Spinal cord (tissue), 10 donors: Measurements from ENCODE around the gene CCDC27. TPM values are rescaled to one million over a fixed set of nuclear protein-coding genes. Genes with fewer than 3 reads are reported as not detected.

Experiments used
- DNase-seq, 6 donors: peaks; one replicate each; pipeline versions ENCODE4 v3.0.0 to v3.0.0-alpha.2; 2013 to 2015; ENCODE audit warnings: low spot score in 6 of 6, low read depth in 4 of 6
- H3K27ac ChIP-seq: one replicate; pipeline ENCODE4 v1.5.1; 2013; ENCODE audit warnings: low read depth, low read length, control low read depth
- H3K27me3 ChIP-seq: one replicate; pipeline ENCODE4 v1.6.1; 2013; ENCODE audit warnings: low read length; ENCODE audit not compliant: control insufficient read depth, insufficient read depth
- H3K36me3 ChIP-seq: one replicate; pipeline ENCODE4 v1.6.1; 2013; ENCODE audit warnings: low read length; ENCODE audit not compliant: control insufficient read depth, insufficient read depth
- H3K4me1 ChIP-seq: one replicate; pipeline ENCODE4 v1.6.1; 2013; ENCODE audit warnings: low read length; ENCODE audit not compliant: control insufficient read depth, insufficient read depth
- H3K4me3 ChIP-seq: one replicate; pipeline ENCODE4 v1.5.1; 2013; ENCODE audit warnings: low read depth, low read length, control low read depth
- H3K9me3 ChIP-seq: one replicate; pipeline ENCODE4 v1.6.1; 2013; ENCODE audit warnings: low read length; ENCODE audit not compliant: control insufficient read depth, insufficient read depth
- WGBS: methylation state at CpG from one replicate; pipeline ENCODE4 v1.1.5; 2013; ENCODE audit warnings: missing lambda C conversion rate; ENCODE audit not compliant: insufficient coverage; 5-methylcytosine and 5-hydroxymethylcytosine counted together
- polyA plus RNA-seq, 2 donors: library from polyadenylated mRNA; unstranded; fragments of 120-200 nt; gene quantifications; one replicate each; pipeline ENCODE4 v1.2.1, GENCODE V29; 2013; ENCODE audit not compliant: insufficient read length in 2 of 2
- total RNA-seq, 2 donors: library from RNA; depleted of rRNA in 1 of 2; stranded (reverse); fragments of 120-200 nt in 1 of 2; fragments of >200 nt in 1 of 2; gene quantifications; one replicate each; pipeline versions ENCODE4 v1.2.3 to v1.2.4, GENCODE V29; 2013 to 2014
- donor health status: healthy.

CCDC27 gene
- total and polyA plus RNA-seq, 4 donors, result 0.11 to 0.26 TPM; not detected in 2

- Histone ChIP-seq H3K9me3 (no peaks in the 10 kb centered on the region), H3K27me3 (peaks cover 3% of the 10 kb centered on the region), H3K4me3 (no peak overlapping the region), H3K36me3 (peaks cover 16% of the 10 kb centered on the region), H3K27ac (no peak overlapping the region), H3K4me1 (peaks cover 32% of the 10 kb centered on the region)
- no peak for DNase-seq
- WGBS, result 88% methylated on average over 1 of the region's 5 CpGs
These were observed 2.7 kb upstream of the CCDC27 start for GRCh38 chr1:3749512-3749911.

GRCh38 chr1:3750741-3751140, 1.5 kb upstream of the CCDC27 start:
- H3K27ac ChIP-seq, result no peak overlapping the region
- peaks cover 5% of the 10 kb centered on the region for H3K27me3 ChIP-seq
- H3K4me1 ChIP-seq, result peaks cover 20% of the 10 kb centered on the region
- no peaks in the 10 kb centered on the region for H3K9me3 ChIP-seq
- 74% methylated on average over 6 of the region's 6 CpGs for WGBS
- H3K4me3 ChIP-seq, result no peak overlapping the region
- no peak for DNase-seq
- H3K36me3 ChIP-seq, result peaks cover 3% of the 10 kb centered on the region

- H3K36me3 ChIP-seq, result no peaks in the 10 kb centered on the region
- no peak for DNase-seq
- WGBS, result 81% methylated on average over 19 of the region's 20 CpGs
- H3K4me1 ChIP-seq, result no peaks in the 10 kb centered on the region
- H3K4me3 ChIP-seq, result no peak overlapping the region
- H3K27ac ChIP-seq, result no peak overlapping the region
- peaks cover 5% of the 10 kb centered on the region for H3K27me3 ChIP-seq
- no peaks in the 10 kb centered on the region for H3K9me3 ChIP-seq
These were observed 1.6 kb downstream of the CCDC27 start for GRCh38 chr1:3753656-3754454.

- no peaks in the 10 kb centered on the region for H3K36me3 ChIP-seq
- H3K4me1 ChIP-seq, result no peaks in the 10 kb centered on the region
- DNase-seq, result no peak
- no peak overlapping the region for H3K27ac ChIP-seq
- 77% methylated on average over 21 of the region's 21 CpGs for WGBS
- H3K9me3 ChIP-seq, result no peaks in the 10 kb centered on the region
- H3K27me3 ChIP-seq, result peaks cover 5% of the 10 kb centered on the region
- no peak overlapping the region for H3K4me3 ChIP-seq
These were observed 4.1 kb downstream of the CCDC27 start for GRCh38 chr1:3756394-3756793.

GRCh38 chr1:3759164-3759563, 6.9 kb downstream of the CCDC27 start:
- Histone ChIP-seq H3K4me3 (no peak overlapping the region), H3K36me3 (no peaks in the 10 kb centered on the region), H3K4me1 (no peaks in the 10 kb centered on the region), H3K27ac (no peak overlapping the region), H3K27me3 (peaks cover 3% of the 10 kb centered on the region), H3K9me3 (no peaks in the 10 kb centered on the region)
- no CpG with 5 or more reads among the region's 6 CpGs for WGBS
- DNase-seq, result no peak

- Histone ChIP-seq H3K27me3 (peaks cover 2% of the 10 kb centered on the region), H3K27ac (no peak overlapping the region), H3K4me1 (no peaks in the 10 kb centered on the region), H3K9me3 (no peaks in the 10 kb centered on the region), H3K4me3 (no peak overlapping the region), H3K36me3 (no peaks in the 10 kb centered on the region)
- 72% methylated on average over 4 of the region's 6 CpGs for whole genome bisulfite sequencing
- DNase-seq, result no peak
These were observed 7.5 kb downstream of the CCDC27 start for GRCh38 chr1:3759796-3760195.

- H3K4me3 ChIP-seq, result no peak overlapping the region
- H3K27ac ChIP-seq, result no peak overlapping the region
- H3K36me3 ChIP-seq, result no peaks in the 10 kb centered on the region
- WGBS, result 83% methylated on average over 14 of the region's 17 CpGs
- H3K9me3 ChIP-seq, result no peaks in the 10 kb centered on the region
- H3K4me1 ChIP-seq, result no peaks in the 10 kb centered on the region
- H3K27me3 ChIP-seq, result no peaks in the 10 kb centered on the region
- no peak for DNase-seq
These were observed 9.2 kb downstream of the CCDC27 start for GRCh38 chr1:3761296-3762010.

- H3K36me3 ChIP-seq, result no peaks in the 10 kb centered on the region
- DNase-seq, result no peak
- no peaks in the 10 kb centered on the region for H3K27me3 ChIP-seq
- no peak overlapping the region for H3K27ac ChIP-seq
- H3K4me1 ChIP-seq, result no peaks in the 10 kb centered on the region
- no peak overlapping the region for H3K4me3 ChIP-seq
- 75% methylated on average over 14 of the region's 15 CpGs for WGBS
- no peaks in the 10 kb centered on the region for H3K9me3 ChIP-seq
These were observed 10.1 kb downstream of the CCDC27 start for GRCh38 chr1:3762151-3762872.

GRCh38 chr1:3762873-3763228, 10.6 kb downstream of the CCDC27 start:
- Histone ChIP-seq H3K36me3 (no peaks in the 10 kb centered on the region), H3K27me3 (no peaks in the 10 kb centered on the region), H3K9me3 (no peaks in the 10 kb centered on the region), H3K27ac (no peak overlapping the region), H3K4me1 (no peaks in the 10 kb centered on the region), H3K4me3 (no peak overlapping the region)
- WGBS, result 87% methylated on average over 9 of the region's 12 CpGs
- no peak for DNase-seq
